Measurements from ENCODE around the gene AQP5.

Gene AQP5

GRCh38 chr12:49963976-49964815 lies 2.5 kb downstream of the AQP5 start:
- Histone ChIP-seq H3K36me3 (ENCODE audit: control insufficient read depth, insufficient read depth, low read length) (no peaks in the 10 kb centered on the region), H3K4me1 (peaks cover 10% of the 10 kb centered on the region), H3K79me2 (no peaks in the 10 kb centered on the region), H2AFZ (no peak overlapping the region), H3K4me2 (ENCODE audit: low read length) (no peak overlapping the region), H3K4me3 (ENCODE audit: low read depth, low read length) (no peak overlapping the region), H3K9me3 (ENCODE audit: control insufficient read depth, low read length) (no peaks in the 10 kb centered on the region), H3K9ac (no peak overlapping the region), H3K27ac (no peak overlapping the region), H3K27me3 (ENCODE audit: control insufficient read depth, insufficient read depth, low read length) (no peaks in the 10 kb centered on the region)
- TF ChIP-seq CTCF (IDR thresholded peaks at IDR 0.05) = no peak

GRCh38 chr12:49964849-49965624 lies 3.4 kb downstream of the AQP5 start:
- TF ChIP-seq CTCF (IDR thresholded peaks at IDR 0.05) = no peak
- no peak overlapping the region for H2AFZ ChIP-seq
- no peaks in the 10 kb centered on the region for H3K79me2 ChIP-seq
- H3K27ac ChIP-seq = no peak overlapping the region
- no peaks in the 10 kb centered on the region for H3K36me3 ChIP-seq (ENCODE audit: control insufficient read depth, insufficient read depth, low read length)
- H3K4me1 ChIP-seq = peaks cover 10% of the 10 kb centered on the region
- no peak overlapping the region for H3K9ac ChIP-seq
- H3K4me2 ChIP-seq (ENCODE audit: low read length) = no peak overlapping the region
- no peaks in the 10 kb centered on the region for H3K27me3 ChIP-seq (ENCODE audit: control insufficient read depth, insufficient read depth, low read length)
- H3K9me3 ChIP-seq (ENCODE audit: control insufficient read depth, low read length) = no peaks in the 10 kb centered on the region
- no peak overlapping the region for H3K4me3 ChIP-seq (ENCODE audit: low read depth, low read length)

- no peaks in the 10 kb centered on the region for H3K27me3 ChIP-seq (ENCODE audit: control insufficient read depth, insufficient read depth, low read length)
These were observed 4.2 kb downstream of the AQP5 start for GRCh38 chr12:49965836-49966235.

GRCh38 chr12:49966511-49967041 lies 4.9 kb downstream of the AQP5 start:
- Histone ChIP-seq H3K27ac (no peak overlapping the region), H3K4me3 (ENCODE audit: low read depth, low read length) (peak overlapping the region; percentile 33), H2AFZ (peak overlapping the region; percentile 76), H3K79me2 (no peaks in the 10 kb centered on the region), H3K36me3 (ENCODE audit: control insufficient read depth, insufficient read depth, low read length) (no peaks in the 10 kb centered on the region), H3K9me3 (ENCODE audit: control insufficient read depth, low read length) (no peaks in the 10 kb centered on the region), H3K27me3 (ENCODE audit: control insufficient read depth, insufficient read depth, low read length) (no peaks in the 10 kb centered on the region), H3K9ac (no peak overlapping the region), H3K4me1 (peaks cover 10% of the 10 kb centered on the region), H3K4me2 (ENCODE audit: low read length) (no peak overlapping the region)
- TF ChIP-seq CTCF (IDR thresholded peaks at IDR 0.05) = no peak

More at GRCh38 chr12:49965836-49966235, 4.2 kb downstream of the AQP5 start:
- no peak overlapping the region for H3K4me2 ChIP-seq (ENCODE audit: low read length)
- no peak for TF ChIP-seq CTCF (IDR thresholded peaks at IDR 0.05)
- no peaks in the 10 kb centered on the region for H3K9me3 ChIP-seq (ENCODE audit: control insufficient read depth, low read length)
- H3K4me1 ChIP-seq = peaks cover 10% of the 10 kb centered on the region
- H3K36me3 ChIP-seq (ENCODE audit: control insufficient read depth, insufficient read depth, low read length) = no peaks in the 10 kb centered on the region
- no peak overlapping the region for H3K4me3 ChIP-seq (ENCODE audit: low read depth, low read length)
- no peak overlapping the region for H2AFZ ChIP-seq
- H3K27ac ChIP-seq = no peak overlapping the region
- no peaks in the 10 kb centered on the region for H3K79me2 ChIP-seq
- H3K9ac ChIP-seq = no peak overlapping the region
